NB4 (cell line): ENCODE data around the gene AVEN.
"Not testable (repeated sequence)": the region's sequence is repeated elsewhere in the genome, so short reads cannot be mapped to it uniquely, and the experiment has no call there.

Experiments used
- DNase-seq: peaks from one replicate; pipeline ENCODE4 v3.0.0; 2010; ENCODE audit warnings: low read depth
- H3K4me3 ChIP-seq: one replicate; pipeline ENCODE4 v1.5.1; 2011; ENCODE audit warnings: mild to moderate bottlenecking, low read depth, low read length, moderate library complexity
- MYC ChIP-seq: IDR thresholded peaks from 2 replicates; pipeline ENCODE4 v1.6.1; 2011; ENCODE audit warnings: low read depth, low read length
- POLR2A ChIP-seq: IDR thresholded peaks from 2 replicates; pipeline ENCODE4 v1.6.1; 2011; ENCODE audit warnings: mild to moderate bottlenecking; ENCODE audit not compliant: insufficient read length; ENCODE audit errors: extremely low read depth
- TF ChIP-seq, protein P1 (sequence below): IDR thresholded peaks from 2 replicates; pipeline ENCODE4 v1.6.1; 2011; ENCODE audit warnings: low read depth, low read length
- TF ChIP-seq, protein P2 (sequence below): IDR thresholded peaks from one replicate; pipeline ENCODE4 v1.5.1; 2012; ENCODE audit warnings: low read depth, low read length

AVEN gene

DNA sequence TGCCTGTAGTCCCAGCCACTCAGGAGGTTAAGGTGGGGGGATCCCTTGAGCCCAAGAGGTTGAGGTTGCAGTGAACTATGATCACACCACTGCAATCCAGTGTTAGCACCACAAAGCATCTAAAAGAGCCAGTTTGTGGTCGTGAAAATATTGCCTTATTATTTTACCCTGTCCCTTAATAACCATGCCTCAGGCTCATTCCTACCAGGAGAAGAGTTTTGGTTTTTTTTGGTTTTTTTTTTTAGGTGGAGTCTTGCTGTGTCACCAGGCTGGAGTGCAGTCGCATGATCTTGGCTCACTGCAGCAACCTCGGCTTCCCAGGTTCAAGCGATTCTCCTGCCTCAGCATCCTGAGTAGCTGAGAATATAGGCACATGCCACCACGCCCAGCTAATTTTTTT is 17.9 kb upstream of the AVEN start:
- H3K4me3 ChIP-seq, result no peak overlapping the region
- TF ChIP-seq MYC, result no peak
- TF ChIP-seq, protein P1, sequence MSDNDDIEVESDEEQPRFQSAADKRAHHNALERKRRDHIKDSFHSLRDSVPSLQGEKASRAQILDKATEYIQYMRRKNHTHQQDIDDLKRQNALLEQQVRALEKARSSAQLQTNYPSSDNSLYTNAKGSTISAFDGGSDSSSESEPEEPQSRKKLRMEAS, result no peak
- TF ChIP-seq, protein P2, sequence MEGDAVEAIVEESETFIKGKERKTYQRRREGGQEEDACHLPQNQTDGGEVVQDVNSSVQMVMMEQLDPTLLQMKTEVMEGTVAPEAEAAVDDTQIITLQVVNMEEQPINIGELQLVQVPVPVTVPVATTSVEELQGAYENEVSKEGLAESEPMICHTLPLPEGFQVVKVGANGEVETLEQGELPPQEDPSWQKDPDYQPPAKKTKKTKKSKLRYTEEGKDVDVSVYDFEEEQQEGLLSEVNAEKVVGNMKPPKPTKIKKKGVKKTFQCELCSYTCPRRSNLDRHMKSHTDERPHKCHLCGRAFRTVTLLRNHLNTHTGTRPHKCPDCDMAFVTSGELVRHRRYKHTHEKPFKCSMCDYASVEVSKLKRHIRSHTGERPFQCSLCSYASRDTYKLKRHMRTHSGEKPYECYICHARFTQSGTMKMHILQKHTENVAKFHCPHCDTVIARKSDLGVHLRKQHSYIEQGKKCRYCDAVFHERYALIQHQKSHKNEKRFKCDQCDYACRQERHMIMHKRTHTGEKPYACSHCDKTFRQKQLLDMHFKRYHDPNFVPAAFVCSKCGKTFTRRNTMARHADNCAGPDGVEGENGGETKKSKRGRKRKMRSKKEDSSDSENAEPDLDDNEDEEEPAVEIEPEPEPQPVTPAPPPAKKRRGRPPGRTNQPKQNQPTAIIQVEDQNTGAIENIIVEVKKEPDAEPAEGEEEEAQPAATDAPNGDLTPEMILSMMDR, result no peak
- no peak for TF ChIP-seq POLR2A
- DNase-seq, result no peak

- DNase-seq, result no peak
- TF ChIP-seq, protein P2, result no peak
- TF ChIP-seq, protein P1, result no peak
- TF ChIP-seq MYC (no peak), POLR2A (no peak)
Measured at GRCh38 chr15:34055868-34056595, 17.0 kb upstream of the AVEN start.

GRCh38 chr15:34054081-34054707 is 15.2 kb upstream of the AVEN start:
- TF ChIP-seq, protein P2, result no peak
- no peak for TF ChIP-seq MYC
- TF ChIP-seq, protein P1, result no peak
- no peak for TF ChIP-seq POLR2A
- DNase-seq, result no peak
- H3K4me3 ChIP-seq, result no peak overlapping the region

More at GRCh38 chr15:34055868-34056595, 17.0 kb upstream of the AVEN start:
- H3K4me3 ChIP-seq, result no peak overlapping the region

DNA sequence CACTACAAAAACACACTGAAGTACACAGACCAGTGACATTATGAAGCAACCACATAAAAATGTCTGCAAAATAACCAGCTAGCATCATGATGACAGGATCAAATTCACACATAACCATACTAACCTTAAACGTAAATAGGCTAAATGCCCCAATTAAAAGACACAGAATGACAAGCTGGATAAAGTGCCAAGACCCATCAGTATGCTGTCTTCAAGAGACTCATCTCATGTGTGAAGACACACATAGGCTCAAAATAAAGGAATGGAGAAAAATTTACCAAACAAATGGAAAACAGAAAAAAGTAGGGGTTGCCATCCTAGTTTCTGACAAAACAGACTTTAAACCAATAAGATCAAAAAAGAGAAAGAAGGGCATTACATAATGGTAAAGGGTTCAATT is 11.4 kb upstream of the AVEN start:
- DNase-seq, result not testable (repeated sequence)

GRCh38 chr15:34049112-34049511 is 10.1 kb upstream of the AVEN start:
- no peak overlapping the region for H3K4me3 ChIP-seq
- TF ChIP-seq, protein P2, result no peak
- no peak for TF ChIP-seq MYC
- TF ChIP-seq, protein P1, result no peak
- no peak for TF ChIP-seq POLR2A

More for the DNA sequence above, 11.4 kb upstream of the AVEN start:
- H3K4me3 ChIP-seq, result not testable (repeated sequence)

GRCh38 chr15:34047893-34048775 is 9.1 kb upstream of the AVEN start:
- DNase-seq, result no peak
- TF ChIP-seq, protein P2, result no peak
- TF ChIP-seq POLR2A (no peak), MYC (no peak)
- TF ChIP-seq, protein P1, result no peak
- peak overlapping the region; percentile 72 for H3K4me3 ChIP-seq

More at GRCh38 chr15:34049112-34049511, 10.1 kb upstream of the AVEN start:
- DNase-seq, result peak; percentile 24
